ENCODE results near the gene RBKS.

RBKS gene

GRCh38 chr2:27831279-27832050, 58.7 kb downstream of the RBKS start:
- DNase-seq (ENCODE audit: low read depth in 2 of 2), result no peak

- DNase-seq (ENCODE audit: low read depth in 2 of 2), result no peak
Measured at GRCh38 chr2:27830656-27831055, 59.5 kb downstream of the RBKS start.

GRCh38 chr2:27829791-27830190, 60.4 kb downstream of the RBKS start:
- no peak for DNase-seq (ENCODE audit: low read depth in 2 of 2)

GRCh38 chr2:27828305-27828704, 61.9 kb downstream of the RBKS start:
- no peak for DNase-seq (ENCODE audit: low read depth in 2 of 2)

GRCh38 chr2:27824401-27824800, 65.8 kb downstream of the RBKS start:
- DNase-seq (ENCODE audit: low read depth in 2 of 2), result no peak

- DNase-seq (ENCODE audit: low read depth in 2 of 2), result no peak
Measured at GRCh38 chr2:27823569-27823968, 66.6 kb downstream of the RBKS start.

- no peak for DNase-seq (ENCODE audit: low read depth in 2 of 2)
Measured at GRCh38 chr2:27823135-27823534, 67.1 kb downstream of the RBKS start.

GRCh38 chr2:27822049-27822448, 68.1 kb downstream of the RBKS start:
- no peak for DNase-seq (ENCODE audit: low read depth in 2 of 2)

- DNase-seq (ENCODE audit: low read depth in 2 of 2), result no peak
Measured at GRCh38 chr2:27815860-27816438, 74.2 kb downstream of the RBKS start.

- DNase-seq (ENCODE audit: low read depth in 2 of 2), result no peak
Measured at GRCh38 chr2:27814758-27815157, 75.4 kb downstream of the RBKS start.

- DNase-seq (ENCODE audit: low read depth in 2 of 2), result no peak
Measured at GRCh38 chr2:27811768-27812167, 78.4 kb downstream of the RBKS start.

- DNase-seq (ENCODE audit: low read depth in 2 of 2), result no peak
Measured at GRCh38 chr2:27810455-27810854, 79.7 kb downstream of the RBKS start.

GRCh38 chr2:27809761-27810241, 80.4 kb downstream of the RBKS start:
- no peak for DNase-seq (ENCODE audit: low read depth in 2 of 2)

- no peak for DNase-seq (ENCODE audit: low read depth in 2 of 2)
Measured at GRCh38 chr2:27808984-27809383, 81.2 kb downstream of the RBKS start.

GRCh38 chr2:27808418-27808817, 81.8 kb downstream of the RBKS start:
- no peak for DNase-seq (ENCODE audit: low read depth in 2 of 2)

- peak in 1 of 2 experiments; percentile 8 for DNase-seq (ENCODE audit: low read depth in 2 of 2)
Measured at GRCh38 chr2:27807476-27807875, 82.7 kb downstream of the RBKS start.

- DNase-seq (ENCODE audit: low read depth in 2 of 2), result no peak
Measured at GRCh38 chr2:27806311-27807059, 83.7 kb downstream of the RBKS start.

- DNase-seq (ENCODE audit: low read depth in 2 of 2), result no peak
Measured at GRCh38 chr2:27805180-27805579, 85.0 kb downstream of the RBKS start.

- DNase-seq (ENCODE audit: low read depth in 2 of 2), result no peak
Measured at GRCh38 chr2:27804146-27804545, 86.0 kb downstream of the RBKS start.

- DNase-seq (ENCODE audit: low read depth in 2 of 2), result no peak
Measured at GRCh38 chr2:27803046-27803445, 87.1 kb downstream of the RBKS start.

GRCh38 chr2:27802547-27802946, 87.6 kb downstream of the RBKS start:
- DNase-seq (ENCODE audit: low read depth in 2 of 2), result no peak

- no peak for DNase-seq (ENCODE audit: low read depth in 2 of 2)
Measured at GRCh38 chr2:27800856-27801255, 89.3 kb downstream of the RBKS start.

GRCh38 chr2:27799646-27800010, 90.6 kb downstream of the RBKS start:
- no peak for DNase-seq (ENCODE audit: low read depth in 2 of 2)

Measured in stimulated activated CD4-positive, alpha-beta T cell treated with anti-CD3 and anti-CD28 coated beads, Interleukin-12 subunit alpha, Interleukin-12 subunit beta, amount 100 ng/mL, for 24 hours (primary cell).